Measurements from ENCODE around the gene SSNA1. TPM values are rescaled to one million over a fixed set of nuclear protein-coding genes. Genes with fewer than 3 reads are reported as not detected.

Gene SSNA1
- total RNA-seq, 1 donor from 2014 or later: 71.9 TPM

GRCh38 chr9:137232510-137232909, 44.0 kb downstream of the SSNA1 start:
- CTCF ChIA-PET: no interaction called here
- intact Hi-C loops (cut with micrococcal nuclease): no loop called here
- Mint-ChIP-seq H3K9me3 (no peaks in the 10 kb centered on the region), H3K4me3 (no peak overlapping the region), H3K36me3 (ENCODE audit: low read depth) (no peaks in the 10 kb centered on the region), H3K27me3 (peaks cover 2% of the 10 kb centered on the region), H3K27ac (no peak overlapping the region), H3K4me1 (peaks cover 30% of the 10 kb centered on the region)
- DNase-seq: no peak
- POLR2A ChIA-PET: interaction anchor here (0.6 kb wide), 1 partner anchor 112 kb away, joined by 4 read pairs; no protein-coding TSS in a partner anchor
- ATAC-seq (ENCODE audit: low read depth): no peak
- no peak for TF ChIP-seq CTCF (IDR thresholded peaks at IDR 0.05)

- Mint-ChIP-seq H3K36me3 (ENCODE audit: low read depth) (no peaks in the 10 kb centered on the region), H3K4me1 (peaks cover 32% of the 10 kb centered on the region), H3K4me3 (no peak overlapping the region), H3K9me3 (no peaks in the 10 kb centered on the region), H3K27me3 (no peaks in the 10 kb centered on the region), H3K27ac (no peak overlapping the region)
- intact Hi-C loops (cut with micrococcal nuclease): no loop called here
- no peak for TF ChIP-seq CTCF (IDR thresholded peaks at IDR 0.05)
- POLR2A ChIA-PET: interaction anchor here (0.8 kb wide), 1 partner anchor 29 kb away, joined by 5 read pairs; no protein-coding TSS in a partner anchor
- no peak for ATAC-seq (ENCODE audit: low read depth)
- DNase-seq: no peak
- CTCF ChIA-PET: no interaction called here
Observed at GRCh38 chr9:137233143-137233980, 44.9 kb downstream of the SSNA1 start.

DNA sequence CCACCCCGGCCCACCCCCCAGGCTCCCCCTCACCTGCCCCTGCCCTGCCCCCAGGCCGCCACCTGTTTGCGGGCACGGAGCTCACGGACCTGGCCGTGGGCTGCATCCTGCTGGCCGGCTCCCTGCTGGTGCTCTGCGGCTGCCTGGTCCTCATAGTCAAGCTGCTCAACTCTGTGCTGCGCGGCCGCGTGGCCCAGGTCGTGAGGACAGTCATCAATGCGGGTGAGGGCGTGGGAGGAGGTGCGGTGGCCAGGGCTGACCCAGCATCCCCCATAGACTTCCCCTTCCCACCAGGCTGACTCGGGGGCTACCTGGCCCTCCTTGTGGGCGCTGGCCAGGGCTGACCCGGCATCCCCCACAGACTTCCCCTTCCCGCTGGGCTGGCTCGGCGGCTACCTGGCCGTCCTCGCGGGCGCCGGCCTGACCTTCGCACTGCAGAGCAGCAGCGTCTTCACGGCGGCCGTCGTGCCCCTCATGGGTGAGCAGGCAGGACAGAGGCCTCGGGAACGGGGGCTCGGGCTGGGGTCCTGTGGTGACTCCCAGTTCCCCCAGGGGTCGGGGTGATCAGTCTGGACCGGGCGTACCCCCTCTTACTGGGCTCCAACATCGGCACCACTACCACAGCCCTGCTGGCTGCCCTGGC, 45.7 kb downstream of the SSNA1 start:
- no peak for TF ChIP-seq CTCF (IDR thresholded peaks at IDR 0.05)
- no peaks in the 10 kb centered on the region for H3K36me3 Mint-ChIP-seq (ENCODE audit: low read depth)
- H3K4me3 Mint-ChIP-seq: no peak overlapping the region
- no peaks in the 10 kb centered on the region for H3K27me3 Mint-ChIP-seq
- DNase-seq: no peak
- intact Hi-C loops (cut with micrococcal nuclease): no loop called here
- POLR2A ChIA-PET: interaction anchor here (0.6 to 1.5 kb wide), 4 partner anchors 30 to 233 kb away, joined by 4 to 8 read pairs (median 6); partner anchors contain the start of genes ANAPC2 and SSNA1
- H3K27ac Mint-ChIP-seq: no peak overlapping the region
- ATAC-seq (ENCODE audit: low read depth): no peak
- H3K9me3 Mint-ChIP-seq: no peaks in the 10 kb centered on the region
- peaks cover 37% of the 10 kb centered on the region for H3K4me1 Mint-ChIP-seq
- CTCF ChIA-PET: interaction anchor here (0.6 to 1.3 kb wide), 4 partner anchors 11 to 138 kb away, joined by 3 to 7 read pairs (median 4); no protein-coding TSS in a partner anchor

DNA sequence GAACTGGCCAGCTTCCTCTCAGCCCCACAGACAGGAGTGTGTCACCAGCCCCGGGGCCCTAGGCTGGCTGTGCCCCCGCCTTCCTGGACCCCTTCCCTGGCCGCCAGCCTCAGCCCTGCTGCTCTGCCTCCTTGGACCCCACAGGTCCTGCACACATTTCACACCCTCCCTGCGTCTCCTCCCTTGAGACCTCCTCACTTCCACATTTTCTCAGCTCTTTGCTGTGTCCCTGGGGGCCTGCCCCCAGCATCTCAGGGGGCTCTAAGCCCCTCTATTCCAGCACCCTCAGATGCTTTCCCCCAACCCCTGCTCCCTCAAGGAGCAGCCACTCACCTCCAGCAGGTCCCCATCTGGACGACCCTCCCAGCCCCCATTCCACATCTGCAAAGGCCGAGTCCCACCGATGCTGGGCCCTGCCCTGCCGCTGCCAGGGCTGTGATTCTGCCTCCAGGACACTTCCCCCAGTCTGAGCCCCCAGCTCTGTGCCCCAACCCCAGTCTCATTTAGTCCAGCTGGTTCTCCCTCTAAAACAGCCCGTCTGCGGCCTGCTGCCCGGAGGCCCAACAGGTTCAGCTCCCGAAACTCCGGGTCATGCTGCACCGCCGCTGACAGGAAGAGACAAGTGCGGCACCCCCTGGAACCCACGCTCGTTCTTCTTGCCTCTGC, 46.4 kb downstream of the SSNA1 start:
- intact Hi-C loops (cut with micrococcal nuclease): no loop called here
- CTCF ChIA-PET: interaction anchor here (0.6 to 1.3 kb wide), 5 partner anchors 12 to 211 kb away, joined by 3 to 7 read pairs (median 4); no protein-coding TSS in a partner anchor
- no peaks in the 10 kb centered on the region for H3K27me3 Mint-ChIP-seq
- H3K4me3 Mint-ChIP-seq: peak overlapping the region; percentile 66
- peaks cover 41% of the 10 kb centered on the region for H3K4me1 Mint-ChIP-seq
- H3K36me3 Mint-ChIP-seq (ENCODE audit: low read depth): no peaks in the 10 kb centered on the region
- no peaks in the 10 kb centered on the region for H3K9me3 Mint-ChIP-seq
- no peak for TF ChIP-seq CTCF (IDR thresholded peaks at IDR 0.05)
- peak overlapping the region; percentile 59 for H3K27ac Mint-ChIP-seq
- ATAC-seq (ENCODE audit: low read depth): peak; percentile 50
- DNase-seq: no peak
- POLR2A ChIA-PET: interaction anchor here (0.6 to 1.5 kb wide), 5 partner anchors 12 to 234 kb away, joined by 3 to 8 read pairs (median 7); partner anchors contain the start of genes ANAPC2, MAN1B1 and SSNA1

Measured in activated B cell treated with CpG ODN at 0.5 μM for 24 hours (primary cell).